T-helper 2 cell treated with Interferon-gamma antibody and Interleukin-4, amounts not matched to agents 5 μg/mL and 100 μg/mL, for 36 hours (primary cell): ENCODE results near the gene ARAP1.

Experiments used
- DNase-seq: peaks from one replicate; pipeline ENCODE4 v3.0.0; 2021; ENCODE audit warnings: low spot score
- H3K27ac Mint-ChIP-seq: one replicate; pipeline ENCODE4 v1.8.0; 2021; ENCODE audit warnings: mild to moderate bottlenecking, mixed read lengths
- H3K27me3 Mint-ChIP-seq: one replicate; pipeline ENCODE4 v1.8.0; 2021; ENCODE audit warnings: low read depth, mixed read lengths
- H3K36me3 Mint-ChIP-seq: one replicate; pipeline ENCODE4 v1.8.0; 2021; ENCODE audit warnings: low read depth, mixed read lengths
- H3K4me1 Mint-ChIP-seq: one replicate; pipeline ENCODE4 v1.8.0; 2021; ENCODE audit warnings: low read depth, mixed read lengths
- H3K4me3 Mint-ChIP-seq: one replicate; pipeline ENCODE4 v1.8.0; 2022; ENCODE audit warnings: mild to moderate bottlenecking, moderate library complexity, mixed read lengths
- H3K9me3 Mint-ChIP-seq: one replicate; pipeline ENCODE4 v1.8.0; 2021; ENCODE audit warnings: mixed read lengths

Gene ARAP1

GRCh38 chr11:72775288-72776110 lies 23.3 kb upstream of the ARAP1 start:
- Mint-ChIP-seq H3K4me1 (peaks cover 5% of the 10 kb centered on the region), H3K27ac (no peak overlapping the region)

DNA sequence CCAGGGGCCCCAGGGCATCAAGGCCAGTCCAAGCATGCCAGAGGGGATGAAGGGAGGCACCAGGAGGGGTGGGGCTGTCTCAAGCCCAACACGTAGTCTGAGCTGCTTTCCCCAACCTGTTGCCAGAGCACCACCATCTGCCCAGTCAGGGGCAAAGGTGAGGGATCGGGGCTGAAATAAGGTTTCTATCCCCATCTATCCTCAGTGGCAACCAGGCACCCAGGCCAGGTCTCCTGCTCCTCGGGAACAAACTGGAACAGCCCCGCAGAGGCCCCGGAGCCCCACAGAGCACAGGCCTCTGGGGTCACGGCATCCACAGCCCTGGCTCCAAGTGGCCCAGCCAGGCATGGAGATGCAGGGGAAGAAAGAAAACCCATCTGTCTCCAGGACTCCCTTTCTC lies 22.3 kb upstream of the ARAP1 start:
- peaks cover 3% of the 10 kb centered on the region for H3K4me1 Mint-ChIP-seq
- DNase-seq = no peak
- no peak overlapping the region for H3K27ac Mint-ChIP-seq
- H3K36me3 Mint-ChIP-seq = no peaks in the 10 kb centered on the region
- H3K9me3 Mint-ChIP-seq = no peaks in the 10 kb centered on the region
- H3K4me3 Mint-ChIP-seq = no peak overlapping the region
- H3K27me3 Mint-ChIP-seq = no peaks in the 10 kb centered on the region

More at GRCh38 chr11:72775288-72776110, 23.3 kb upstream of the ARAP1 start:
- H3K27me3 Mint-ChIP-seq = peaks cover 2% of the 10 kb centered on the region
- no peaks in the 10 kb centered on the region for H3K9me3 Mint-ChIP-seq
- no peak overlapping the region for H3K4me3 Mint-ChIP-seq
- no peak for DNase-seq
- no peaks in the 10 kb centered on the region for H3K36me3 Mint-ChIP-seq

- Mint-ChIP-seq H3K4me1 (peaks cover 3% of the 10 kb centered on the region), H3K9me3 (no peaks in the 10 kb centered on the region), H3K4me3 (no peak overlapping the region), H3K27me3 (peaks cover 2% of the 10 kb centered on the region), H3K36me3 (no peaks in the 10 kb centered on the region), H3K27ac (no peak overlapping the region)
- DNase-seq = no peak
Measured at GRCh38 chr11:72773696-72774095, 21.5 kb upstream of the ARAP1 start.

GRCh38 chr11:72773291-72773690 lies 21.1 kb upstream of the ARAP1 start:
- H3K9me3 Mint-ChIP-seq = no peaks in the 10 kb centered on the region
- DNase-seq = no peak
- no peaks in the 10 kb centered on the region for H3K36me3 Mint-ChIP-seq
- H3K4me3 Mint-ChIP-seq = no peak overlapping the region
- peaks cover 2% of the 10 kb centered on the region for H3K27me3 Mint-ChIP-seq
- peaks cover 3% of the 10 kb centered on the region for H3K4me1 Mint-ChIP-seq
- H3K27ac Mint-ChIP-seq = no peak overlapping the region

DNA sequence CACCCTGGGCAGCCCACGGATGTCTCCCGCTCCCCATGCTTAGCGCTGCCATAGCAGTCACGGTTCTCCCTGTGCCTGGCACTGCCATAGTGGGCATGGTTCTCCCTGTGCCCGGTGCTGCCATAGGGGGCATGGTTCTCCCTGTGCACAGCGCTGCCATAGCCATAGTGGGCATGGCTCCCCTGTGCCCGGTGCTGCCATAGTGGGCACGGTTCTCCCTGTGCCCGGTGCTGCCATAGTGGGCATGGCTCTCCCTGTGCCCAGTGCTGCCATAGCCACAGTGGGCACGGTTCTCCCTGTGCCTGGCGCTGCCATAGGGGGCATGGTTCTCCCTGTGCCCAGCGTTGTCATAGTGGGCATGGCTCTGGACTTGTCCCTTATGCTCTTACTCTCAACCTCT lies 19.9 kb upstream of the ARAP1 start:
- DNase-seq = no peak
- H3K4me1 Mint-ChIP-seq = peaks cover 3% of the 10 kb centered on the region
- H3K36me3 Mint-ChIP-seq = no peaks in the 10 kb centered on the region
- no peak overlapping the region for H3K4me3 Mint-ChIP-seq
- no peak overlapping the region for H3K27ac Mint-ChIP-seq
- H3K27me3 Mint-ChIP-seq = peaks cover 2% of the 10 kb centered on the region
- H3K9me3 Mint-ChIP-seq = no peaks in the 10 kb centered on the region

DNA sequence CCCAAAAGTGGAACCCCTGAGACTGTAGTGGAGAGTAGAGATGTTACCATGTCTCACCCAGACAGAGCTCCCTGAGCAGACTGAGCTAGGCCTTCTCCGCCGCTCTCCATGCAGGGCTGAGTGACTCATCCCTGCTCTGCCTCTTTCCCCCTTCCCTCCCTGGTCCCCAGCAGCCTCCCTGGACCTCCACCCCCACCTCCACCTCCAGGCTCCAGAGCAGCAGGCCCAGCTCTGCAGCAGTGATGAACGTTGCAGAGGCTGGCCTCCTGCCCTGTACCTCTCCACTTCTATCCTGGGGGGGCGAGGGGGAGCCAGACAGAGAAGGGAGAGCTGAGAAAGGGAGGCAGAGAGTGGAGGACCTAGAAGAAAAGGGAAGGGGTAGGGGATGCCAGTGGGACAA lies 19.3 kb upstream of the ARAP1 start:
- peaks cover 2% of the 10 kb centered on the region for H3K27me3 Mint-ChIP-seq
- H3K9me3 Mint-ChIP-seq = no peaks in the 10 kb centered on the region
- H3K4me1 Mint-ChIP-seq = peaks cover under 1% of the 10 kb centered on the region
- DNase-seq = no peak
- H3K4me3 Mint-ChIP-seq = no peak overlapping the region
- no peaks in the 10 kb centered on the region for H3K36me3 Mint-ChIP-seq
- no peak overlapping the region for H3K27ac Mint-ChIP-seq

GRCh38 chr11:72770799-72771198 lies 18.6 kb upstream of the ARAP1 start:
- Mint-ChIP-seq H3K4me1 (no peaks in the 10 kb centered on the region), H3K27ac (no peak overlapping the region), H3K4me3 (no peak overlapping the region), H3K9me3 (no peaks in the 10 kb centered on the region), H3K36me3 (no peaks in the 10 kb centered on the region), H3K27me3 (peaks cover 2% of the 10 kb centered on the region)
- no peak for DNase-seq

DNA sequence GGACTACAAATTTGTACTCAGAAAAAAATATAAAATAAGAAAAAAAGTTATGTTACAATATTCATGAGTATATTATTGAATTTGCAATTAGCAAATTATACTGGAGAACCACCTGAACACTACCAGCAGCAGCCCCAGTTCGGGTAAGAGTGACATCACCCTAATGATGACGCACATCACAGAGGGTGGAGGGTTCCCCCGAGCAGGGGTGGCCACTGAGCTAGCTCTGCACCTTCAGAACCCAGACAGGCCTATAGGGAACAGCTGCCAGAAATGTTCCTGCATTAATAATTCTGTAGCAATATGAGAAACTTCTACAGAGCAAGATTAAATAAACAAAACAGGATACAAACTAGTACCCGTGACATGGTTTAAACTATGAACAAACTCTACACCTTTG lies 17.5 kb upstream of the ARAP1 start:
- no peaks in the 10 kb centered on the region for H3K9me3 Mint-ChIP-seq
- DNase-seq = no peak
- H3K4me3 Mint-ChIP-seq = no peak overlapping the region
- no peak overlapping the region for H3K27ac Mint-ChIP-seq
- H3K36me3 Mint-ChIP-seq = no peaks in the 10 kb centered on the region
- H3K27me3 Mint-ChIP-seq = peaks cover 2% of the 10 kb centered on the region
- H3K4me1 Mint-ChIP-seq = no peaks in the 10 kb centered on the region

- DNase-seq = no peak
- Mint-ChIP-seq H3K36me3 (no peaks in the 10 kb centered on the region), H3K9me3 (no peaks in the 10 kb centered on the region), H3K27me3 (peaks cover 2% of the 10 kb centered on the region), H3K27ac (no peak overlapping the region), H3K4me1 (no peaks in the 10 kb centered on the region), H3K4me3 (no peak overlapping the region)
Measured at GRCh38 chr11:72768581-72768980, 16.4 kb upstream of the ARAP1 start.

DNA sequence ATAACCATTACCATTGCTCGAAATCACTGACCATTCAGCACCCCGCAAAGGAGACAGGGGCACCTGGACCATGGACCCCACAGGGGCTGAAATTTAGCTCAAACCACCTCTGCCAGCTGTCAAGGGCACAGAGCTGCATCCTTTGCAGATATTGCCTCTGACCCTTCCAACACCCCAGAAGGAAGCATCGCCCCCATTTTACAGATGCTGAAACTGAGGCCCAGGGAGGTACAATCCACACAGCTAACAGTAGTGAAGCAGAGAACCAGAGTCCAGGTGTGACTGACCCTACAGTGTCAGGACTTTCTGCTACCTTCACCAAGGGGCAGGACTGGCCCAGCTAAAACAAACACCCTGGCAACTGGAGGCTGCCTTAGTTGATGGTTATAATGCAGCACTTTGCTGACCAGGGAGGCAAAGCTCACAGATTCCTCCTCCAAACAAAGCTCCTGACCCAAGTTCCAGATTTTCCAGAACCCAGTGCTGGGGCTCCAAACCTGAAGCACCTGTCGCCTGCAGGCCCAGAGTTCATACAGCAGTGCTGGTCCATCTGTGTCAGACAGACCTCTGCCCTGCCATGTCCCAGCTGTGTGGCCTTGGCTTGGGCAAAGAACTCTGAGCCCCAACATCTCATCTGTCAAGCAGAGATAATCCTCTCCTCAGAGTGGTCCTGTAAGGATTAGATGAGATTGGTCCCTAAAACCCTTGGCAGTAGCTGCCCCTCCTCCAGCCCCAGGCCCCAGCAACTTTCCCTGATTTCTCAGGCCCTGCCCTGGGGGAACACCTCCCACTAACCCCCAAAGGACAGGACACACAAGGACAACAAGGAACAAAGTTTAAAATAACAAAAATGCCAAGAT lies 15.2 kb upstream of the ARAP1 start:
- no peaks in the 10 kb centered on the region for H3K9me3 Mint-ChIP-seq
- peaks cover 9% of the 10 kb centered on the region for H3K4me1 Mint-ChIP-seq
- no peak overlapping the region for H3K27ac Mint-ChIP-seq
- H3K36me3 Mint-ChIP-seq = no peaks in the 10 kb centered on the region
- peaks cover 2% of the 10 kb centered on the region for H3K27me3 Mint-ChIP-seq
- H3K4me3 Mint-ChIP-seq = no peak overlapping the region
- DNase-seq = no peak

GRCh38 chr11:72766152-72766902 lies 14.1 kb upstream of the ARAP1 start:
- Mint-ChIP-seq H3K4me1 (peaks cover 10% of the 10 kb centered on the region), H3K27ac (no peak overlapping the region), H3K9me3 (no peaks in the 10 kb centered on the region), H3K27me3 (peaks cover 2% of the 10 kb centered on the region), H3K4me3 (no peak overlapping the region), H3K36me3 (no peaks in the 10 kb centered on the region)
- DNase-seq = no peak

GRCh38 chr11:72764503-72764902 lies 12.3 kb upstream of the ARAP1 start:
- no peak overlapping the region for H3K4me3 Mint-ChIP-seq
- H3K36me3 Mint-ChIP-seq = no peaks in the 10 kb centered on the region
- DNase-seq = no peak
- H3K27ac Mint-ChIP-seq = no peak overlapping the region
- peaks cover 2% of the 10 kb centered on the region for H3K27me3 Mint-ChIP-seq
- H3K4me1 Mint-ChIP-seq = peaks cover 11% of the 10 kb centered on the region
- no peaks in the 10 kb centered on the region for H3K9me3 Mint-ChIP-seq

DNA sequence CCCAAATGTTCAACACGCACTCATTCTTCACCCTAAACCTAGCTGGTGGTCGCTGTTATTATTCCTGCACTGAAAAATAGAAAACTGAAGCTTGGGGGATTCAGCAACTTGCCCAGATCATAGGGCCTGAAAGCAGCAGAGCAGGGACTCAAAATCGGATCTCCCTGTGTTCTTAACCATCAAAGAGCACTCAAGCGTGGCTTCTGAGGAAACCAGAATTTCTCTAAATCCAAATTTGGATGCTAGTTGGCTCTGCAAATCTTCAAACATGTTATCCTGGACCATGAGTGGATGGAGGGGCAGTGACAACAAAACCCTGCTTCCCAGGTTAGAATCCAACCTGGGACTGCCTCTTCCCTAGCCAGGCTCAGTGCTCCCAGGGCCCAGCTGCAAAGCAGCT lies 11.6 kb upstream of the ARAP1 start:
- Mint-ChIP-seq H3K36me3 (no peaks in the 10 kb centered on the region), H3K4me1 (peaks cover 11% of the 10 kb centered on the region), H3K27ac (no peak overlapping the region), H3K9me3 (no peaks in the 10 kb centered on the region), H3K4me3 (no peak overlapping the region), H3K27me3 (peaks cover under 1% of the 10 kb centered on the region)
- no peak for DNase-seq
